Neural cell (in vitro differentiated cells): Measurements from ENCODE around the gene ADARB2.

ENCODE experiments used
- CTCF ChIP-seq: fragments of 450-650 bp; IDR thresholded peaks from 2 replicates; pipeline ENCODE4 v1.5.1; 2014; ENCODE audit warnings: antibody characterized with exemption, mild to moderate bottlenecking, moderate library complexity; ENCODE audit not compliant: poor library complexity, severe bottlenecking
- EP300 ChIP-seq: fragments of 450-650 bp; conservative IDR thresholded peaks from 2 replicates; pipeline ENCODE4 v1.6.1; 2014; ENCODE audit warnings: antibody characterized with exemption, mild to moderate bottlenecking, moderate library complexity; ENCODE audit not compliant: poor library complexity, severe bottlenecking
- MXI1 ChIP-seq: fragments of 450-650 bp; conservative IDR thresholded peaks from 2 replicates; pipeline ENCODE4 v1.6.1; 2014; ENCODE audit warnings: antibody characterized with exemption, mild to moderate bottlenecking; ENCODE audit not compliant: poor library complexity, severe bottlenecking
- POLR2AphosphoS5 ChIP-seq: IDR thresholded peaks from 2 replicates; pipeline ENCODE4 v1.6.1; 2012
- RAD21 ChIP-seq: fragments of 450-650 bp; conservative IDR thresholded peaks from 2 replicates; pipeline ENCODE4 v1.6.1; 2014; ENCODE audit warnings: antibody characterized with exemption, mild to moderate bottlenecking, moderate library complexity
- SMC3 ChIP-seq: fragments of 450-650 bp; conservative IDR thresholded peaks from 2 replicates; pipeline ENCODE4 v1.6.1; 2014; ENCODE audit warnings: antibody characterized with exemption, mild to moderate bottlenecking, moderate library complexity; ENCODE audit not compliant: poor library complexity

DNA sequence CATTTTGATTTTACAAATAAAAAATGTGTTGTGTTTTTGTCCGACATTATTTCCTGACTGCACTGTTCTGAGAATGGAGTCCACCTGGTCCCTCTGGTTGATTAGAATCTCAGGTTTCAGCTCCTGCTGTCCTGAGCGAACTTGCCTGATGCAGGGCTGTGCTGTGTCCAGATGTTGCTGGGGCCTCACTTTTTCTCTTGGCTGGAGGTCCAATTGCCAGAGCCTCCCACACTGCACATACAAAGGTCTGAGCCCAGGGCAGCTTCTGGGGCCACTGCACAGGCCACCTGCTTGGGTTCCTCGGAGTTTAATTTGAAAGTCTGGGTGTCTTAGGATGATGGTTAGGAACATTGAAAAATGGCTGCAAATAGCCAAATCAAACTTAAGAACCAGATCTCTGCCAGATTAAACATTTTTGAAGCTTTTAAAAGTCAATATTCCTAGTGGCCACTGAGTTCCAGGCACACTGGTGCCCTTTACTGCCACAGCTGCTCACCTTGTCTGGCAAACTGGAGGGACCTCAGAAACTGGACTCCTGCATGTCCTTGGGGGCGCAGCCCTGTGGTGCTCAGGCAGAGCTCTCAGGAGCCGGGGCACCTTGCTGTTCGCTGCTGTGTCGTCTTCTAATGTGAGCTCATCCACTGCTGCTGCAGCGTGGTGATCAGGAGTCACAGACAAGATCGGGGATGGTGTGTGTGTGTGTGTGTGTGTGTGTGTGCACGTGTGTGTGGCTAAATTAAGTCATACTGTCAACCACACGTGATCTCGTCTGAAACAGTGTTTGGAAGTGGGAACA lies 606.1 kb downstream of the ADARB2 start:
- TF ChIP-seq CTCF (no peak), RAD21 (no peak), POLR2AphosphoS5 (no peak), EP300 (no peak), MXI1 (no peak), SMC3 (no peak)
